Kidney tubule cell (primary cell): ENCODE data around the gene KRTAP4-11.
"Not testable (repeated sequence)": the region's sequence is repeated elsewhere in the genome, so short reads cannot be mapped to it uniquely, and the experiment has no call there.

Experiments
- DNase-seq: peaks from one replicate; pipeline ENCODE4 v3.0.0-alpha.2; 2018; ENCODE audit warnings: low spot score

KRTAP4-11 gene

GRCh38 chr17:41123991-41124371 is 5.8 kb upstream of the KRTAP4-11 start, which contains the start of gene KRTAP4-12:
TSS of gene KRTAP4-12 (minus strand) at chr17:41124182. CDS start at chr17:41124122, 60 bp downstream.
- not testable (repeated sequence) for DNase-seq

- not testable (repeated sequence) for DNase-seq
Observed at GRCh38 chr17:41123292-41123990, 5.3 kb upstream of the KRTAP4-11 start.

GRCh38 chr17:41121742-41122141 is 3.6 kb upstream of the KRTAP4-11 start:
- DNase-seq = no peak

- not testable (repeated sequence) for DNase-seq
Observed at GRCh38 chr17:41119696-41120690, 1.8 kb upstream of the KRTAP4-11 start.

GRCh38 chr17:41118721-41119120 is 548 bp upstream of the KRTAP4-11 start:
- no peak for DNase-seq

- no peak for DNase-seq
Observed at GRCh38 chr17:41116297-41116696, 1.9 kb downstream of the KRTAP4-11 start.

GRCh38 chr17:41111151-41111885 is 6.9 kb downstream of the KRTAP4-11 start:
- no peak for DNase-seq

- DNase-seq = not testable (repeated sequence)
Observed at GRCh38 chr17:41108728-41109386, 9.3 kb downstream of the KRTAP4-11 start.

- peak; percentile 41 for DNase-seq
Observed at GRCh38 chr17:41107941-41108450, 10.2 kb downstream of the KRTAP4-11 start.

- DNase-seq = not testable (repeated sequence)
Observed at GRCh38 chr17:41105347-41105746, 12.8 kb downstream of the KRTAP4-11 start, which contains the start of gene KRTAP4-9. TSS of gene KRTAP4-9 (plus strand) at chr17:41105389. CDS start at chr17:41105389, 0 bp downstream.

- peak; percentile 79 for DNase-seq
Observed at GRCh38 chr17:41104386-41105038, 13.7 kb downstream of the KRTAP4-11 start.

- DNase-seq = no peak
Observed at GRCh38 chr17:41103896-41104295, 14.3 kb downstream of the KRTAP4-11 start.

GRCh38 chr17:41101586-41102259 is 16.4 kb downstream of the KRTAP4-11 start, which contains the start of gene KRTAP4-16:
TSS of gene KRTAP4-16 (minus strand) at chr17:41102209. CDS start at chr17:41102209, 0 bp downstream.
- DNase-seq = no peak

- peak; percentile 84 for DNase-seq
Observed at GRCh38 chr17:41099682-41100480, 18.3 kb downstream of the KRTAP4-11 start.

- peak; percentile 14 for DNase-seq
Observed at GRCh38 chr17:41098481-41098880, 19.7 kb downstream of the KRTAP4-11 start.

- DNase-seq = no peak
Observed at GRCh38 chr17:41098042-41098441, 20.1 kb downstream of the KRTAP4-11 start, which contains the start of gene KRTAP4-8. TSS of gene KRTAP4-8 (minus strand) at chr17:41098142. CDS start at chr17:41098084, 58 bp downstream.

GRCh38 chr17:41096055-41096454 is 22.1 kb downstream of the KRTAP4-11 start:
- DNase-seq = no peak

- DNase-seq = not testable (repeated sequence)
Observed at GRCh38 chr17:41088760-41089352, 29.3 kb downstream of the KRTAP4-11 start.
